MM.1S (cell line): ENCODE data around the gene BCAT1.

ENCODE experiments used
- DNase-seq: peaks from one replicate; pipeline ENCODE4 v3.0.0-alpha.2; 2015
- H2AFZ ChIP-seq: fragments of 300-600 bp; sonication (generic); 2 replicates; pipeline ENCODE4 v1.6.0; 2016; ENCODE audit warnings: antibody characterized with exemption, low read length
- H3F3A ChIP-seq: fragments of 300-600 bp; sonication (generic); 2 replicates; pipeline ENCODE4 v1.6.1; 2016; ENCODE audit warnings: mild to moderate bottlenecking, antibody characterized with exemption, low read length, moderate library complexity, mixed read lengths; ENCODE audit not compliant: insufficient read depth
- H3K27ac ChIP-seq: fragments of 300-600 bp; sonication (generic); 2 replicates; pipeline ENCODE4 v1.5.1; 2016; ENCODE audit warnings: mild to moderate bottlenecking, low read length
- H3K27me3 ChIP-seq: fragments of 300-600 bp; sonication (generic); replicated peaks from 2 replicates; pipeline ENCODE4 v1.6.0; 2016; ENCODE audit warnings: low read length; ENCODE audit not compliant: insufficient read depth
- H3K36me3 ChIP-seq: fragments of 300-600 bp; sonication (generic); replicated peaks from 2 replicates; pipeline ENCODE4 v1.6.1; 2016; ENCODE audit warnings: mild to moderate bottlenecking, low read length, mixed read lengths; ENCODE audit not compliant: insufficient read depth
- H3K4me1 ChIP-seq: fragments of 300-600 bp; sonication (generic); 2 replicates; pipeline ENCODE4 v1.6.1; 2016; ENCODE audit warnings: low read length, mixed read lengths
- H3K4me2 ChIP-seq: fragments of 300-600 bp; sonication (generic); 2 replicates; pipeline ENCODE4 v1.6.0; 2016; ENCODE audit warnings: low read depth, low read length
- H3K4me3 ChIP-seq: fragments of 300-600 bp; sonication (generic); 2 replicates; pipeline ENCODE4 v1.5.1; 2016; ENCODE audit warnings: low read length, mixed read lengths
- H3K79me2 ChIP-seq: fragments of 300-600 bp; sonication (generic); 2 replicates; pipeline ENCODE4 v1.6.1; 2016; ENCODE audit warnings: mixed run types, low read length, mixed read lengths
- H3K9ac ChIP-seq: fragments of 300-600 bp; sonication (generic); 2 replicates; pipeline ENCODE4 v1.6.1; 2016; ENCODE audit warnings: low read length, mixed read lengths
- H3K9me2 ChIP-seq: fragments of 300-600 bp; sonication (generic); replicated peaks from 2 replicates; pipeline ENCODE4 v1.6.1; 2016; ENCODE audit warnings: mild to moderate bottlenecking, low read length, mixed read lengths; ENCODE audit not compliant: insufficient read depth
- H3K9me3 ChIP-seq: fragments of 300-600 bp; sonication (generic); replicated peaks from 2 replicates; pipeline ENCODE4 v1.6.1; 2016; ENCODE audit warnings: mild to moderate bottlenecking, low read length, mixed read lengths; ENCODE audit not compliant: insufficient read depth
- H4K20me1 ChIP-seq: fragments of 300-600 bp; sonication (generic); 2 replicates; pipeline ENCODE4 v1.6.1; 2016; ENCODE audit warnings: mild to moderate bottlenecking, low read length, moderate library complexity, mixed read lengths; ENCODE audit not compliant: insufficient read depth
- EZH2 ChIP-seq: fragments of 300-600 bp; sonication (generic); optimal IDR thresholded peaks from 2 replicates; pipeline ENCODE3; 2017; ENCODE audit warnings: low read depth, mild to moderate bottlenecking, antibody characterized with exemption, low read length, mixed read lengths
- EZH2phosphoT487 ChIP-seq: fragments of 300-600 bp; sonication (generic); IDR thresholded peaks from 2 replicates; pipeline ENCODE4 v1.6.1; 2018; ENCODE audit warnings: antibody characterized with exemption, low read length
- TF ChIP-seq, protein P1 (sequence below): fragments of 300-600 bp; sonication (generic); IDR thresholded peaks from 2 replicates; pipeline ENCODE4 v1.5.1; 2016; ENCODE audit warnings: antibody characterized with exemption, low read length, mixed read lengths

The BCAT1 gene

DNA sequence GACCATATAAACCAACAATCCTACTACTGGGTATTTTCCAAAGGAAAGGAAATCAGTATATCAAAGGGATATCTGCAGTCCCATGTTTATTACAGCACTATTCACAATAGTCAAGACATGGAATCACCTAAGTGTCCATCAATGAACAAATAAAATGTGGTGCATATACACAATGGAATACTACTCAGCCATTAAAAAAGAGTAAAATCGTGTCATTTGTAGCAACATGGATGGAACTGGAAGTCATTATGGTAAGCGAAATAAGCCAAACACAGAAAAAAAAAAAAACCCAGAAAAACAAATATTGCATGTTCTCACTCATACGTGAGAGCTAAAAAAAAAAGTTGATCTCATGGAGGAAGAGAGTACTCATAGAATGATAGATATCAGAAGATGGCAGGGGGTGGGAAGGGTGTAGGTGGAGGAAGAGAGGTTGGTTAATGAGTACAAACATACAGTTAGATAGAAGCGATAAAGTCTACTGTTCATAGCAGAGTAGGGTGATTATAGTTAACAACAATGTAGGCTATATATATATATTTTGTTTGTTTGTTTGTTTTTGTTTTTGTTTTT lies 49.3 kb downstream of the BCAT1 start:
- Histone ChIP-seq H3K79me2 (no peaks in the 10 kb centered on the region), H3K4me2 (no peak overlapping the region)

GRCh38 chr12:24898606-24899005 lies 50.3 kb downstream of the BCAT1 start:
- H3K4me1 ChIP-seq: no peaks in the 10 kb centered on the region
- no peak overlapping the region for H3K4me2 ChIP-seq
- no peaks in the 10 kb centered on the region for H3K27me3 ChIP-seq
- no peak overlapping the region for H3K27ac ChIP-seq
- TF ChIP-seq, protein P1, sequence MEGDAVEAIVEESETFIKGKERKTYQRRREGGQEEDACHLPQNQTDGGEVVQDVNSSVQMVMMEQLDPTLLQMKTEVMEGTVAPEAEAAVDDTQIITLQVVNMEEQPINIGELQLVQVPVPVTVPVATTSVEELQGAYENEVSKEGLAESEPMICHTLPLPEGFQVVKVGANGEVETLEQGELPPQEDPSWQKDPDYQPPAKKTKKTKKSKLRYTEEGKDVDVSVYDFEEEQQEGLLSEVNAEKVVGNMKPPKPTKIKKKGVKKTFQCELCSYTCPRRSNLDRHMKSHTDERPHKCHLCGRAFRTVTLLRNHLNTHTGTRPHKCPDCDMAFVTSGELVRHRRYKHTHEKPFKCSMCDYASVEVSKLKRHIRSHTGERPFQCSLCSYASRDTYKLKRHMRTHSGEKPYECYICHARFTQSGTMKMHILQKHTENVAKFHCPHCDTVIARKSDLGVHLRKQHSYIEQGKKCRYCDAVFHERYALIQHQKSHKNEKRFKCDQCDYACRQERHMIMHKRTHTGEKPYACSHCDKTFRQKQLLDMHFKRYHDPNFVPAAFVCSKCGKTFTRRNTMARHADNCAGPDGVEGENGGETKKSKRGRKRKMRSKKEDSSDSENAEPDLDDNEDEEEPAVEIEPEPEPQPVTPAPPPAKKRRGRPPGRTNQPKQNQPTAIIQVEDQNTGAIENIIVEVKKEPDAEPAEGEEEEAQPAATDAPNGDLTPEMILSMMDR: no peak
- TF ChIP-seq EZH2 (no peak), EZH2phosphoT487 (no peak)
- H4K20me1 ChIP-seq: no peaks in the 10 kb centered on the region
- H3K9me2 ChIP-seq: no peaks in the 10 kb centered on the region
- H3K9ac ChIP-seq: no peak overlapping the region
- no peaks in the 10 kb centered on the region for H3F3A ChIP-seq
- no peaks in the 10 kb centered on the region for H3K36me3 ChIP-seq
- H2AFZ ChIP-seq: no peak overlapping the region
- DNase-seq: no peak
- H3K9me3 ChIP-seq: no peaks in the 10 kb centered on the region
- no peaks in the 10 kb centered on the region for H3K79me2 ChIP-seq
- H3K4me3 ChIP-seq: no peak overlapping the region

More for the DNA sequence above, 49.3 kb downstream of the BCAT1 start:
- Histone ChIP-seq H3K9me3 (no peaks in the 10 kb centered on the region), H4K20me1 (no peaks in the 10 kb centered on the region), H3K36me3 (no peaks in the 10 kb centered on the region), H3K4me3 (no peak overlapping the region), H3K4me1 (no peaks in the 10 kb centered on the region), H3K9me2 (no peaks in the 10 kb centered on the region), H2AFZ (no peak overlapping the region), H3K27ac (no peak overlapping the region), H3F3A (no peaks in the 10 kb centered on the region), H3K9ac (no peak overlapping the region), H3K27me3 (no peaks in the 10 kb centered on the region)
- no peak for TF ChIP-seq EZH2phosphoT487
- no peak for TF ChIP-seq EZH2
- TF ChIP-seq, protein P1: no peak
- no peak for DNase-seq

- no peak overlapping the region for H2AFZ ChIP-seq
- no peak for DNase-seq
- H3K36me3 ChIP-seq: no peaks in the 10 kb centered on the region
- no peak overlapping the region for H3K9ac ChIP-seq
- no peak overlapping the region for H3K4me3 ChIP-seq
- no peaks in the 10 kb centered on the region for H3K9me3 ChIP-seq
- H3K79me2 ChIP-seq: no peaks in the 10 kb centered on the region
- no peaks in the 10 kb centered on the region for H3K4me1 ChIP-seq
- H3K27ac ChIP-seq: no peak overlapping the region
- H3F3A ChIP-seq: no peaks in the 10 kb centered on the region
- TF ChIP-seq EZH2 (no peak), EZH2phosphoT487 (no peak)
- TF ChIP-seq, protein P1: no peak
- no peaks in the 10 kb centered on the region for H3K9me2 ChIP-seq
- no peaks in the 10 kb centered on the region for H3K27me3 ChIP-seq
- no peaks in the 10 kb centered on the region for H4K20me1 ChIP-seq
- no peak overlapping the region for H3K4me2 ChIP-seq
Measured at GRCh38 chr12:24898185-24898584, 50.7 kb downstream of the BCAT1 start.
